GM18508 (cell line): Measurements from ENCODE around the gene SLC23A2.
"Not testable (repeated sequence)": the region's sequence is repeated elsewhere in the genome, so short reads cannot be mapped to it uniquely, and the experiment has no call there.

Experiments used
- ATAC-seq: cut with Tn5 transposase; IDR thresholded peaks from one replicate; pipeline ENCODE4 v1.9.1; 2021; ENCODE audit warnings: moderate number of reproducible peaks; ENCODE audit not compliant: insufficient read depth, unreplicated experiment

The SLC23A2 gene

GRCh38 chr20:4942331-4942730 is 59.0 kb downstream of the SLC23A2 start:
- no peak for ATAC-seq

GRCh38 chr20:4937407-4938319 is 63.6 kb downstream of the SLC23A2 start:
- no peak for ATAC-seq

GRCh38 chr20:4936851-4937406 is 64.4 kb downstream of the SLC23A2 start:
- no peak for ATAC-seq

- ATAC-seq, result no peak
Measured at GRCh38 chr20:4936392-4936850, 64.9 kb downstream of the SLC23A2 start.

- ATAC-seq, result no peak
Measured at GRCh38 chr20:4932061-4932460, 69.2 kb downstream of the SLC23A2 start.

- no peak for ATAC-seq
Measured at GRCh38 chr20:4929686-4930397, 71.5 kb downstream of the SLC23A2 start.

GRCh38 chr20:4926531-4927156 is 74.7 kb downstream of the SLC23A2 start:
- ATAC-seq, result no peak

GRCh38 chr20:4925842-4926530 is 75.3 kb downstream of the SLC23A2 start:
- no peak for ATAC-seq

- ATAC-seq, result no peak
Measured at GRCh38 chr20:4924446-4924845, 76.9 kb downstream of the SLC23A2 start.

GRCh38 chr20:4924032-4924431 is 77.3 kb downstream of the SLC23A2 start:
- no peak for ATAC-seq

GRCh38 chr20:4922186-4922585 is 79.1 kb downstream of the SLC23A2 start:
- no peak for ATAC-seq

GRCh38 chr20:4921271-4921670 is 80.0 kb downstream of the SLC23A2 start:
- not testable (repeated sequence) for ATAC-seq

GRCh38 chr20:4920655-4921054 is 80.7 kb downstream of the SLC23A2 start:
- ATAC-seq, result no peak

- no peak for ATAC-seq
Measured at GRCh38 chr20:4920131-4920530, 81.2 kb downstream of the SLC23A2 start.

GRCh38 chr20:4919047-4919704 is 82.1 kb downstream of the SLC23A2 start:
- no peak for ATAC-seq

GRCh38 chr20:4918473-4918872 is 82.8 kb downstream of the SLC23A2 start:
- no peak for ATAC-seq

GRCh38 chr20:4916971-4917881 is 84.1 kb downstream of the SLC23A2 start:
- ATAC-seq, result no peak

- ATAC-seq, result no peak
Measured at GRCh38 chr20:4913147-4913546, 88.2 kb downstream of the SLC23A2 start.
